Activated CD4-positive, CD25-positive, alpha-beta regulatory T cell treated with anti-CD3 and anti-CD28 coated beads, Interleukin-2, amount 50 U/mL, for 24 hours (primary cell): Measurements from ENCODE around the gene DLG2.
"Not testable (repeated sequence)": the region's sequence is repeated elsewhere in the genome, so short reads cannot be mapped to it uniquely, and the experiment has no call there.

Experiments used
- ATAC-seq, 2 donors: fragments of 150-1000 bp; cut with Tn5 transposase; one replicate each; pipeline ENCODE4 v1.10.0; 2021; ENCODE audit warnings: mild to moderate bottlenecking in 1 of 2, moderate library complexity in 1 of 2

The DLG2 gene

GRCh38 chr11:83600661-83601060, 2026.5 kb downstream of the DLG2 start:
- no peak for ATAC-seq

GRCh38 chr11:83599066-83599465, 2028.1 kb downstream of the DLG2 start:
- ATAC-seq: no peak

- not testable (repeated sequence) for ATAC-seq
Observed at GRCh38 chr11:83587797-83588196, 2039.3 kb downstream of the DLG2 start.

GRCh38 chr11:83583757-83584366, 2043.3 kb downstream of the DLG2 start:
- peak; percentile 68 to 78 for ATAC-seq

DNA sequence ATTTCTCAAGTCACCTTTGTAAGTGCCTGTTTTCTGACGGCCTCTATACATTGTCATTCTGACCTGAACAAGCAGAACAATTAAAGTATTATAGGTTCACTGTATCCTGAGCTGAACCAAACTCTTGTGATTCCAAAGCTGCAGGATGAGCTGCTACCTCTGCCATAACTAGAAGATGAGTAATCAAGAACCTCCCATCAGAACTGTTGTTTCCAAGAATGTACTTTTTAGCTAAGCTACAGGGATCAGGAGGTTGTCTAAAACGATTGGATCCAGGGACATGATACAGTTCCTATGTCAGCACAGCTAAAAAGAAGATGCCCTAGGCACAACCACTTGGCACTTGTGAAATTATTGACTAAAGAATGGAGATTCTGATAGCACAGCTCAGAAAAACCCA, 2052.6 kb downstream of the DLG2 start:
- ATAC-seq: no peak

DNA sequence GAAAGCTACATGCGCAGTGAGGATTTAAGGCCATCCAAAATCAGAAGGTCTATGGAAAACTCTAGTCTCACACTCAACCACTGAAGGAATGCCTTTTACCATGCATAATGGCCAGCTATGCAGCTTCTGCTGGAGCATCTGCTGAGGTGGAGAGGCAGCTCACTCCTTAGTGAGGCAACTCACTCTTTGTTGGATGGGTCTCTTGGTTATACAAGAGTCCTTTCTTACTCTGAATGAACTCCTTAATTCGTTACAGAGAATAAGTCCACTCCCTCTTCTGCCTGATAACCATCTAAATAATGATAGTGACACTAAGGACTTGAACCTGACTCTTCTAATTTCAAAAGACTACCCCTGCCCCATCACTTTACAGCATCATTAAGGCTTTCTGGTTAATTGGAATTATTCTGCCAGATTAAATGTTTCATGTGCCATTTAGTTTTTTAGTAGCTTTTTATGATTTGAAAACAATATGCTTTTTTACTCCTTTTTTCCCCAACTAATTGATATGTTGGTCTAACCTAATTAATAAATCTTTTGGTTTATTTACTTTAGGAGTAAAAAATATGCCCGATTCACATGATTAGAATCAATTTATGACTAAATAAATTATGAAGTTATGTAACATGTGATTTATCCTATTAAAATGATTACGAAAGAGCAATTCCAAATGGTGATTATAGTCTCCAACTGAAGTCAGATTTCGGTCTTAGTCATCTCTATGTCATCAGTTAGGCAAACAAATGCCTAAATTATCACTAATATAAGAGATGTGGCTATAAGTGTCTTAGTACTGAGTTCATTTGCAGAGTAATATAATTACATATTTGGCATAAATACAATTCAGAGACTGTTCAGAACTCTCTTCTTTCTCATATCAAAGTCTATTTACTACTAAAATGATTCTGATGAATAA, 2054.3 kb downstream of the DLG2 start:
- ATAC-seq: no peak

- ATAC-seq: no peak
Observed at GRCh38 chr11:83571302-83571701, 2055.8 kb downstream of the DLG2 start.

DNA sequence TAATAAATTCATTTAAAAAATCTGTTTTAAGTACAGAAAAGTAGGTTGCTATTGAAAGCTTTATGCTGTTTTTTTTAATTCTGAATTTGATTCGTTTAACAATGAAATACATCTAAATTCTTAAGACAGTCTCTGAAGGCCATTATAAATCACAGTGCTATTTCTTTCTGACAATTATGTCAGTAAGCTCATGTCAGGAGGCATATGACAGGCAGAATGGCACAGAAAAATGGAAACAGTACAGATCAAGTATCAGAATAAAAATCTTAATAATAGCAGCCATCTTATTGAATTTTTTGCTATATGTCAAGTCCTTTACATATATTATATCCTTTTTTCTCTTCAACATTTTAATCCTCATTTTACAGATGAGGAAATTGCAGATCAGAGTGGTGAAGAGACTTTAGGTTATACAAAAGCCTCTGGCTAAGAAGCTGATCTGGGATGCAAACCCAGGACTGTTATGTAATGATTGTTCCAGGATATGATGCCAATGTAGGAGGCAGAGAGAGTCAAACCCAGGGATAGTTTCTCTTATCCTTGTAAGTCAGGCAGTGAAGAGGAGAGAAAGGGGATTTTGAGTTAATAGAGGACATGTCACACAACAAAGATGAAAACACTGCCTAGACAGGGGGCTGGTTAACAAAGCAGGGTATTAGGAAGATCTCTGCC, 2057.9 kb downstream of the DLG2 start:
- ATAC-seq: no peak

DNA sequence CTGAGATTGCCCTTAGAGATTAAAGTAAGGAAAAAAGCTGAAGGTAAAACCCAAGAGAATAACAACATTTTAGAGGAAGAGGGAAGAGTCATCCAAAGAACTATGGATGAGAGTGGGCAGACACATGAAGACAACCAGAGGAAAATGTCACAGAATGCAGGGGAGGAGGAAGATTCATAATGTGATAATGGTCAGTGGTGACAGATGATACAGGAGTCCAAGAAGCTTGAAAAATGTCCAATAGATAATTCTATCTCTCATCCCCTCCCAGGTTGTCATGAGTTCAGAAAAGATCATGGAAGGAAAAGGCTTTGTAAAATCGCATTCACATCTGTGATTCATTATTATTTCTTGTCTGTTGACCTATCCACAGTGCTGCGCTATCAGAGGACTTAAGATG, 2058.6 kb downstream of the DLG2 start:
- ATAC-seq: no peak

- no peak for ATAC-seq
Observed at GRCh38 chr11:83566950-83567349, 2060.2 kb downstream of the DLG2 start.

GRCh38 chr11:83564870-83565269, 2062.3 kb downstream of the DLG2 start:
- no peak for ATAC-seq

GRCh38 chr11:83558281-83558680, 2068.9 kb downstream of the DLG2 start:
- no peak for ATAC-seq

GRCh38 chr11:83557653-83558052, 2069.5 kb downstream of the DLG2 start:
- ATAC-seq: no peak

- no peak for ATAC-seq
Observed at GRCh38 chr11:83554876-83555275, 2072.3 kb downstream of the DLG2 start.

DNA sequence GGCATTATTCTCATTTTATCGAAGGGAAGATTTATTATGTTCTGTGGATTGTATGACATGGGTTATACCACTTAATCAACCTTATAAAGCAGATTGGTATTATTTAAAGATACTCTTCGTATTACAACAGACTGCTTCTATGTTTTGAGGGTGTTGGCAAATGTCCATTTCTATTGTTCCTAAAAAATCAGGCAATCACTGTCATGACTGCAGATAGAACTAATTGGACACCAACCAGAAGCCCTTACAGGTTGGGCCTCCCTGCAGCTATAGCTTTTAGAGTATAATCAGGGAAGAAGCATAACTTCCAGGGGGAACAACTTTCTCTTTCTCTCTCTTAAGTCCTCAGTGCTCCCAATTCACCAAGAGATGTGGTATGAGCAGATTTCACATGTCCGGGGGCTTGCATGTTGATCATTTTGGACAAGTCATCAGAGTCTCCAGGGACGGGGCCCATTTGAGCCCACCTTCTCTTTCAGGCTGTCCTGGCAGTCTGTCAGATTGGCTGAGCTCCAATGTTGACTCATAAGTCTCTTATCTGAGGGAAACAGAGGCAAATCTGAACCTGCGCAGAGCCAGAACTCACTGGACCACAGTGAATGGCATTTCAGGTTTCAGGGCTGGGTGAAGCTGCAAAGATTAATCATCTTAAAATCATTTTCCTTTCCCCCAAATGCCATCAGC, 2077.0 kb downstream of the DLG2 start:
- ATAC-seq: no peak

- ATAC-seq: no peak
Observed at GRCh38 chr11:83546368-83546767, 2080.8 kb downstream of the DLG2 start.

- no peak for ATAC-seq
Observed at GRCh38 chr11:83545494-83546260, 2081.5 kb downstream of the DLG2 start.

DNA sequence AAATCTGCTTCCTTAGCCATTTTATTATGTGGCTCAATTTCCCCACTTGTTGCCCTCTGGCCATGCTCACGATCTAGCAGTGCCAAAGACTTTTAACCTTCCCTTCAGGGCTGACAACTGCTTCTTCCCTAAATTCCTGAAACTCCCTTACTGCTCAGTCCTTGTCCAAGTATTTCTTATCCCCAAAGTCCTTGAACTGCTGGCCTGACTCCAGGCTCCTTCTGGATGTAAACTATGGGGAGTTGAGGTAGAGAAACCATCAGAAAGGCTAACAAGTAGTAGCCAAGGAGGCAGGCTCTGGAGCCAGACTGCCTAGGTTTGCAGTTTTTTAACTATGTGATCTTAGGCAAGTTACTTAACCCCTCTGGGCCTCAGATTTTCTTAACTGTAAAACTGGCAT, 2082.3 kb downstream of the DLG2 start:
- no peak for ATAC-seq

DNA sequence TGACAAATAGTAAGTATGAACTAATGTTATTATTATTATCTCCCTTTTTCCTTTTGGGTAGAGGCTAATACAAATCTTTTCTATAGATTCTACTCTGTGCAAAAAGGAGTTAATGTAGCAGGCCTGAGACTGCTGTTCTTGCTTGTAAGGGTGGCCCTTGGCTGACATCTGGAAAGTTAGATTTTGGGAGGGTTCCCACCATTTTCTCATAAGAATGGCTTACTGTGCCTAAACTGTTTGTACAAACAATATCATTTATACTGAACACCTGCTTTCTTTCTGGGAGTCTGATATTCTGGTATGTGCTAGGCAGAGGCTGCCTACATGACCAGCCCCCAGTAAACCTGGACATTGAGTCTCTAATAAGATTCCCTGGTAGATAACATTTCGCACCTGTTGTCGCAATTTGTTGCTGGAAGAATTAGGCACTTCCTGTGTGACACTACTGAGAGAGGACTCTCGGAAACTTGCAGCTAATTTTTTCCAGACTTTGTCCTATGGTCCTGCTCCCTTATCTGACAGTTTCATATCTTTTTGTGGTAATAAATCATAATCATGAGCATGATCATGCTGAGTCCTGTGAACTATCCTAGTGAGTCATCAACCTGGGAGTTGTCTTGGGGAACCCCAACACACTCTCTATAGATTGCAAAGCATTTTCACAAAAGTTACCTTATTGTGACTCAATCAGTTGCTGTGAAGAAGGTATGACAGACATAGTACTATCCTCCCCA, 2083.3 kb downstream of the DLG2 start:
- ATAC-seq: peak; percentile 66 to 70

GRCh38 chr11:83542861-83543260, 2084.3 kb downstream of the DLG2 start:
- no peak for ATAC-seq

- ATAC-seq: no peak
Observed at GRCh38 chr11:83540728-83541127, 2086.4 kb downstream of the DLG2 start.
